ENCODE measurements around the gene FBXL4. TPM values are rescaled to one million over a fixed set of nuclear protein-coding genes. Genes with fewer than 3 reads are reported as not detected.

Gene FBXL4
- total RNA-seq, 1 donor from 2014 or later: 15.3 TPM

GRCh38 chr6:98984121-98984520 is 36.4 kb upstream of the FBXL4 start:
- Mint-ChIP-seq H3K4me3 (ENCODE audit: unreplicated experiment) (no peak overlapping the region), H3K27ac (ENCODE audit: unreplicated experiment) (no peak overlapping the region)

GRCh38 chr6:98981473-98981872 is 33.7 kb upstream of the FBXL4 start:
- H3K27ac Mint-ChIP-seq (ENCODE audit: unreplicated experiment): no peak overlapping the region
- no peaks in the 10 kb centered on the region for H3K9me3 Mint-ChIP-seq (ENCODE audit: unreplicated experiment)
- H3K4me1 Mint-ChIP-seq (ENCODE audit: unreplicated experiment): no peaks in the 10 kb centered on the region
- no peaks in the 10 kb centered on the region for H3K36me3 Mint-ChIP-seq (ENCODE audit: low read depth, unreplicated experiment)
- H3K4me3 Mint-ChIP-seq (ENCODE audit: unreplicated experiment): no peak overlapping the region
- no peaks in the 10 kb centered on the region for H3K27me3 Mint-ChIP-seq (ENCODE audit: unreplicated experiment)
- no peak for TF ChIP-seq CTCF (IDR thresholded peaks at IDR 0.05; ENCODE audit: unreplicated experiment)
- no peak for DNase-seq (ENCODE audit: low spot score)

More at GRCh38 chr6:98984121-98984520, 36.4 kb upstream of the FBXL4 start:
- H3K4me1 Mint-ChIP-seq (ENCODE audit: unreplicated experiment): no peaks in the 10 kb centered on the region
- H3K27me3 Mint-ChIP-seq (ENCODE audit: unreplicated experiment): no peaks in the 10 kb centered on the region
- no peaks in the 10 kb centered on the region for H3K9me3 Mint-ChIP-seq (ENCODE audit: unreplicated experiment)
- no peak for DNase-seq (ENCODE audit: low spot score)
- no peaks in the 10 kb centered on the region for H3K36me3 Mint-ChIP-seq (ENCODE audit: low read depth, unreplicated experiment)
- no peak for TF ChIP-seq CTCF (IDR thresholded peaks at IDR 0.05; ENCODE audit: unreplicated experiment)

GRCh38 chr6:98980819-98981218 is 33.1 kb upstream of the FBXL4 start:
- Mint-ChIP-seq H3K4me1 (ENCODE audit: unreplicated experiment) (no peaks in the 10 kb centered on the region), H3K27me3 (ENCODE audit: unreplicated experiment) (no peaks in the 10 kb centered on the region), H3K4me3 (ENCODE audit: unreplicated experiment) (no peak overlapping the region), H3K36me3 (ENCODE audit: low read depth, unreplicated experiment) (no peaks in the 10 kb centered on the region), H3K27ac (ENCODE audit: unreplicated experiment) (no peak overlapping the region), H3K9me3 (ENCODE audit: unreplicated experiment) (no peaks in the 10 kb centered on the region)
- DNase-seq (ENCODE audit: low spot score): no peak
- TF ChIP-seq CTCF (IDR thresholded peaks at IDR 0.05; ENCODE audit: unreplicated experiment): no peak

GRCh38 chr6:98977671-98978292 is 30.0 kb upstream of the FBXL4 start:
- no peak overlapping the region for H3K27ac Mint-ChIP-seq (ENCODE audit: unreplicated experiment)
- H3K27me3 Mint-ChIP-seq (ENCODE audit: unreplicated experiment): peaks cover 2% of the 10 kb centered on the region
- no peak for TF ChIP-seq CTCF (IDR thresholded peaks at IDR 0.05; ENCODE audit: unreplicated experiment)
- H3K4me3 Mint-ChIP-seq (ENCODE audit: unreplicated experiment): no peak overlapping the region
- no peaks in the 10 kb centered on the region for H3K9me3 Mint-ChIP-seq (ENCODE audit: unreplicated experiment)
- H3K36me3 Mint-ChIP-seq (ENCODE audit: low read depth, unreplicated experiment): no peaks in the 10 kb centered on the region
- no peak for DNase-seq (ENCODE audit: low spot score)
- H3K4me1 Mint-ChIP-seq (ENCODE audit: unreplicated experiment): no peaks in the 10 kb centered on the region

- DNase-seq (ENCODE audit: low spot score): no peak
- H3K4me3 Mint-ChIP-seq (ENCODE audit: unreplicated experiment): no peak overlapping the region
- peaks cover 5% of the 10 kb centered on the region for H3K27me3 Mint-ChIP-seq (ENCODE audit: unreplicated experiment)
- TF ChIP-seq CTCF (IDR thresholded peaks at IDR 0.05; ENCODE audit: unreplicated experiment): no peak
- no peak overlapping the region for H3K27ac Mint-ChIP-seq (ENCODE audit: unreplicated experiment)
- H3K9me3 Mint-ChIP-seq (ENCODE audit: unreplicated experiment): no peaks in the 10 kb centered on the region
- no peaks in the 10 kb centered on the region for H3K4me1 Mint-ChIP-seq (ENCODE audit: unreplicated experiment)
- H3K36me3 Mint-ChIP-seq (ENCODE audit: low read depth, unreplicated experiment): no peaks in the 10 kb centered on the region
Observed at GRCh38 chr6:98976674-98977385, 29.1 kb upstream of the FBXL4 start.
